ENCODE results near the gene CLDN1. TPM values are rescaled to one million over a fixed set of nuclear protein-coding genes. Genes with fewer than 3 reads are reported as not detected.

CLDN1 gene
- total and polyA plus RNA-seq, 2 of the 8 experiments (the other 6 are each of a cell fraction or from before 2014, with no cell fraction given): 3.1 to 6.1 TPM

- Histone ChIP-seq H3K9ac (replicated peaks in 1 of 4; ENCODE audit: extremely low read depth in 1 of 4, low read depth in 3 of 4, low read length in 3 of 4) (no peak overlapping the region), H3K18ac (ENCODE audit: extremely low read depth, low read length) (no peak overlapping the region), H3K79me2 (ENCODE audit: control insufficient read depth in 1 of 2, insufficient read depth in 2 of 2, low read length in 2 of 2) (no peaks in the 10 kb centered on the region), H4K20me1 (replicated peaks in 1 of 2; ENCODE audit: control insufficient read depth in 1 of 2, insufficient read depth in 2 of 2, low read length in 2 of 2) (no peaks in the 10 kb centered on the region), H4K8ac (ENCODE audit: extremely low read depth, insufficient read depth, low read length) (no peak overlapping the region), H3K23ac (ENCODE audit: insufficient read length) (no peak overlapping the region), H3K27ac (ENCODE audit: low read depth, low read length) (no peak overlapping the region), H2BK120ac (replicated peaks; ENCODE audit: low read depth, low read length) (no peak overlapping the region), H3K4ac (replicated peaks; ENCODE audit: insufficient read length, low read depth, low read length) (no peak overlapping the region), H3K9me3 (ENCODE audit: insufficient read depth in 2 of 2, low read depth in 1 of 2, low read length in 1 of 2) (no peaks in the 10 kb centered on the region), H3K4me1 (replicated peaks in 1 of 4; ENCODE audit: control insufficient read depth in 3 of 4, insufficient read depth in 4 of 4, low read length in 3 of 4) (no peaks in the 10 kb centered on the region), H3K36me3 (ENCODE audit: control insufficient read depth in 2 of 4, insufficient read depth in 4 of 4, low read length in 3 of 4) (no peaks in the 10 kb centered on the region), H3K4me3 (ENCODE audit: extremely low read depth in 1 of 4, insufficient read depth in 2 of 4, low read depth in 3 of 4, low read length in 4 of 4) (no peak overlapping the region), H3K14ac (ENCODE audit: insufficient read length) (no peak overlapping the region), H3K79me1 (ENCODE audit: low read depth, low read length) (no peaks in the 10 kb centered on the region), H2AFZ (ENCODE audit: low read length) (no peak overlapping the region), H2BK20ac (ENCODE audit: low read length) (no peak overlapping the region), H3K4me2 (ENCODE audit: insufficient read depth in 1 of 2, low read depth in 2 of 2, low read length in 2 of 2) (no peak overlapping the region), H3K23me2 (ENCODE audit: low read depth, low read length) (no peaks in the 10 kb centered on the region; the same call in 1 of the 2 replicates), H3K56ac (replicated peaks; ENCODE audit: insufficient read length, low read depth, low read length) (no peak overlapping the region), H2BK5ac (ENCODE audit: low read depth, low read length) (no peak overlapping the region), H3K27me3 (replicated peaks in 1 of 4; ENCODE audit: control insufficient read depth in 3 of 4, extremely low read depth in 1 of 4, insufficient read depth in 3 of 4, low read length in 3 of 4) (no peaks in the 10 kb centered on the region), H4K5ac (ENCODE audit: insufficient read length, low read depth, low read length) (no peak overlapping the region), H4K91ac (replicated peaks; ENCODE audit: insufficient read length, low read length) (no peak overlapping the region), H2AK5ac (ENCODE audit: low read depth, low read length) (no peak overlapping the region), H2BK15ac (ENCODE audit: low read length) (no peak overlapping the region), H2BK12ac (ENCODE audit: low read depth, low read length) (no peak overlapping the region)
- DNase-seq (ENCODE audit: low read depth in 1 of 2, low spot score in 2 of 2) (no peak), FAIRE-seq (no peak)
- ChIA-PET POLR2A (ENCODE audit: partially characterized antibody) (no interaction called here), CTCF (ENCODE audit: partially characterized antibody) (interaction anchor here (0.7 to 1.4 kb wide), 3 partner anchors 10 to 846 kb away, joined by 3 to 4 read pairs (median 4); no protein-coding TSS in a partner anchor)
- no peak for TF ChIP-seq SAP30 (IDR thresholded peaks at IDR 0.05; ENCODE audit: insufficient read depth, insufficient replicate concordance, low read length)
- no peak for TF ChIP-seq MAX (IDR thresholded peaks at IDR 0.05)
- no peak for TF ChIP-seq CHD2 (IDR thresholded peaks at IDR 0.05; ENCODE audit: low read length)
- WGBS, 2 experiments (ENCODE audit: extremely low coverage in 1 of 2, insufficient coverage in 1 of 2, insufficient read length in 1 of 2, insufficient replicate concordance in 2 of 2, low coverage in 1 of 2, low lambda C conversion rate in 2 of 2, missing lambda C conversion rate in 1 of 2): 92% methylated on average over 3 of the region's 3 CpGs; no CpG with 5 or more reads in 1 of the 2 experiments
These were observed 20.7 kb downstream of the CLDN1 start for GRCh38 chr3:190301591-190301990.

Measured in H1 (cell line).